Gastroesophageal sphincter (tissue), 4 donors: Measurements from ENCODE around the gene FETUB. TPM values are rescaled to one million over a fixed set of nuclear protein-coding genes. Genes with fewer than 3 reads are reported as not detected.
"Not testable (repeated sequence)": the region's sequence is repeated elsewhere in the genome, so short reads cannot be mapped to it uniquely, and the experiment has no call there.

Source experiments
- ATAC-seq: fragments of 150-250 bp; one replicate; pipeline ENCODE4 v1.9.1; 2016; ENCODE audit warnings: mild to moderate bottlenecking, moderate library complexity
- H3K27ac ChIP-seq, 4 donors: fragments of 200-600 bp; sonication (generic) in 3 of 4; 1 replicate in 3 of 4; 2 replicates in 1 of 4; pipeline ENCODE4 v1.5.1; 2016 to 2019
- H3K27me3 ChIP-seq: fragments of 200-600 bp; sonication (generic); one replicate; pipeline ENCODE4 v1.5.1; 2019
- H3K36me3 ChIP-seq, 2 donors: fragments of 200-600 bp; sonication (generic); one replicate each; pipeline ENCODE4 v1.5.1; 2019; ENCODE audit warnings: control low read depth in 1 of 2
- H3K4me1 ChIP-seq, 3 donors: fragments of 200-600 bp; sonication (generic); 1 replicate in 2 of 3; 2 replicates in 1 of 3; pipeline ENCODE4 v1.5.1; 2016 to 2019; ENCODE audit warnings: control low read depth in 2 of 3
- H3K4me3 ChIP-seq, 2 donors: fragments of 200-600 bp; sonication (generic); one replicate each; pipeline ENCODE4 v1.5.1; 2019; ENCODE audit warnings: mild to moderate bottlenecking in 1 of 2, moderate library complexity in 1 of 2
- H3K9me3 ChIP-seq, 3 donors: fragments of 200-600 bp; sonication (generic); one replicate each; pipeline ENCODE4 v1.5.1; 2017 to 2019; ENCODE audit warnings: control low read depth in 2 of 3
- CTCF ChIP-seq, 4 experiments: fragments of 200-600 bp in 2 of 4; fragments of 450-650 bp in 2 of 4; sonication (generic) in 1 of 4; IDR thresholded peaks; one replicate each; pipeline ENCODE4 v1.5.1; 2017 to 2019; ENCODE audit warnings: antibody characterized with exemption in 4 of 4, mild to moderate bottlenecking in 2 of 4, moderate library complexity in 2 of 4
- EP300 ChIP-seq: sonication (generic); formaldehyde crosslinking; IDR thresholded peaks from one replicate; pipeline ENCODE4 v1.6.1; 2017; ENCODE audit warnings: antibody characterized with exemption, mild to moderate bottlenecking
- POLR2A ChIP-seq, 2 donors: fragments of 450-650 bp; IDR thresholded peaks; one replicate each; pipeline ENCODE4 v1.6.1; 2017; ENCODE audit warnings: antibody characterized with exemption in 2 of 2, mild to moderate bottlenecking in 2 of 2, moderate library complexity in 1 of 2
- POLR2AphosphoS5 ChIP-seq: sonication (generic); formaldehyde crosslinking; IDR thresholded peaks from one replicate; pipeline ENCODE4 v1.6.1; 2017; ENCODE audit warnings: antibody characterized with exemption
- WGBS, 2 donors: methylation state at CpG; one replicate each; pipeline ENCODE4 v1.1.5; 2018; ENCODE audit warnings: low coverage in 1 of 2; 5-methylcytosine and 5-hydroxymethylcytosine counted together
- total RNA-seq, 4 donors: library from RNA; depleted of rRNA; stranded (reverse); fragments of >200 nt; gene quantifications; one replicate each; pipeline ENCODE4 v1.1.0, GENCODE V29; 2016

Gene FETUB
- total RNA-seq, 4 donors from 2014 or later: not detected

GRCh38 chr3:186683979-186684378, 43.8 kb downstream of the FETUB start:
- no peak for TF ChIP-seq POLR2A (IDR thresholded peaks at IDR 0.05)
- WGBS, 2 donors: 75% methylated on average over 1 of the region's 3 CpGs; no CpG with 5 or more reads in 1 of the 2 donors
- Histone ChIP-seq H3K27ac (no peak overlapping the region), H3K27me3 (peaks cover 17% of the 10 kb centered on the region), H3K36me3 (no peaks in the 10 kb centered on the region), H3K4me3 (no peak overlapping the region), H3K9me3 (no peaks in the 10 kb centered on the region), H3K4me1 (no peaks in the 10 kb centered on the region)
- ATAC-seq: no peak

- H3K9me3 ChIP-seq, H3K36me3 ChIP-seq, H3K27ac ChIP-seq, ATAC-seq, H3K4me3 ChIP-seq, H3K4me1 ChIP-seq: not testable (repeated sequence)
- WGBS, 2 donors: 63 to 78% methylated on average over 2 of the region's 2 CpGs
- H3K27me3 ChIP-seq: peaks cover 17% of the 10 kb centered on the region
These were observed 46.3 kb downstream of the FETUB start for GRCh38 chr3:186686475-186686874.

- ATAC-seq: no peak
- TF ChIP-seq EP300: no peak
- no peak for TF ChIP-seq POLR2AphosphoS5
- WGBS, 2 donors: 81 to 89% methylated on average over 6 to 11 of the region's 12 CpGs
These were observed 47.0 kb downstream of the FETUB start for GRCh38 chr3:186687120-186687651.

GRCh38 chr3:186690304-186690703, 50.1 kb downstream of the FETUB start:
- H3K27me3 ChIP-seq, H3K36me3 ChIP-seq, H3K4me3 ChIP-seq, H3K27ac ChIP-seq, ATAC-seq, H3K4me1 ChIP-seq, H3K9me3 ChIP-seq: not testable (repeated sequence)
- WGBS, 2 donors: 71% methylated on average over 1 of the region's 1 CpG; no CpG with 5 or more reads in 1 of the 2 donors

More at GRCh38 chr3:186687120-186687651, 47.0 kb downstream of the FETUB start:
- Histone ChIP-seq H3K36me3 (no peaks in the 10 kb centered on the region), H3K9me3 (no peaks in the 10 kb centered on the region), H3K27me3 (peaks cover 17% of the 10 kb centered on the region), H3K4me3 (no peak overlapping the region), H3K4me1 (no peaks in the 10 kb centered on the region), H3K27ac (no peak overlapping the region)

- 94 to 95% methylated on average over 6 of the region's 7 CpGs for WGBS, 2 donors
- Histone ChIP-seq H3K4me3 (no peak overlapping the region), H3K27ac (no peak overlapping the region), H3K36me3 (no peaks in the 10 kb centered on the region), H3K27me3 (no peaks in the 10 kb centered on the region), H3K9me3 (no peaks in the 10 kb centered on the region), H3K4me1 (no peaks in the 10 kb centered on the region)
- TF ChIP-seq CTCF (IDR thresholded peaks at IDR 0.05) (no peak), EP300 (no peak), POLR2AphosphoS5 (no peak), POLR2A (IDR thresholded peaks at IDR 0.05) (no peak)
- ATAC-seq: no peak
These were observed 51.5 kb downstream of the FETUB start for GRCh38 chr3:186691676-186692075.

GRCh38 chr3:186693843-186694242, 53.6 kb downstream of the FETUB start:
- no peak for ATAC-seq
- Histone ChIP-seq H3K9me3 (no peaks in the 10 kb centered on the region), H3K4me3 (no peak overlapping the region), H3K27ac (no peak overlapping the region), H3K27me3 (no peaks in the 10 kb centered on the region), H3K36me3 (no peaks in the 10 kb centered on the region), H3K4me1 (no peaks in the 10 kb centered on the region)
- WGBS, 2 donors: 56 to 75% methylated on average over 3 of the region's 3 CpGs
- TF ChIP-seq POLR2AphosphoS5 (no peak), EP300 (no peak), POLR2A (IDR thresholded peaks at IDR 0.05) (no peak), CTCF (IDR thresholded peaks at IDR 0.05) (no peak)

GRCh38 chr3:186694288-186695032, 54.3 kb downstream of the FETUB start:
- WGBS, 2 donors: 75 to 78% methylated on average over 4 to 6 of the region's 6 CpGs
- no peak overlapping the region for H3K4me3 ChIP-seq
- no peaks in the 10 kb centered on the region for H3K4me1 ChIP-seq
- TF ChIP-seq POLR2A (IDR thresholded peaks at IDR 0.05) (no peak), CTCF (IDR thresholded peaks at IDR 0.05) (no peak), POLR2AphosphoS5 (no peak), EP300 (no peak)
- ATAC-seq: no peak
- no peaks in the 10 kb centered on the region for H3K9me3 ChIP-seq
- no peaks in the 10 kb centered on the region for H3K27me3 ChIP-seq
- no peaks in the 10 kb centered on the region for H3K36me3 ChIP-seq
- H3K27ac ChIP-seq: no peak overlapping the region
